Natural killer cell (primary cell): ENCODE measurements around the gene SEMA6A. TPM values are rescaled to one million over a fixed set of nuclear protein-coding genes. Genes with fewer than 3 reads are reported as not detected.

Source experiments
- ATAC-seq, 3 donors: fragments of 150-1000 bp in 2 of 3; fragments of 200-7000 bp in 1 of 3; cut with Tn5 transposase; 1 replicate in 1 of 3; 2 replicates in 2 of 3; pipeline ENCODE4 v1.10.0; 2021; ENCODE audit warnings: mild to moderate bottlenecking in 2 of 3, moderate library complexity in 2 of 3
- DNase-seq, 2 donors: peaks; one replicate each; pipeline versions ENCODE4 v3.0.0 to v3.0.0-alpha.2; 2013 to 2021; ENCODE audit warnings: mixed read lengths in 1 of 2
- H3K27ac ChIP-seq: one replicate; pipeline ENCODE4 v1.5.1; 2013; ENCODE audit warnings: mild to moderate bottlenecking, low read length
- H3K27me3 ChIP-seq: one replicate; pipeline ENCODE4 v1.6.1; 2013; ENCODE audit warnings: low read length; ENCODE audit not compliant: control insufficient read depth, insufficient read depth
- H3K36me3 ChIP-seq: one replicate; pipeline ENCODE4 v1.6.1; 2013; ENCODE audit warnings: low read length; ENCODE audit not compliant: control insufficient read depth, insufficient read depth
- H3K4me1 ChIP-seq: one replicate; pipeline ENCODE4 v1.6.1; 2013; ENCODE audit warnings: low read length; ENCODE audit not compliant: control insufficient read depth, insufficient read depth
- H3K4me3 ChIP-seq: one replicate; pipeline ENCODE4 v1.5.1; 2013; ENCODE audit warnings: low read length
- H3K9me3 ChIP-seq: one replicate; pipeline ENCODE4 v1.6.1; 2013; ENCODE audit warnings: low read length; ENCODE audit not compliant: control insufficient read depth, insufficient read depth
- H3K27ac Mint-ChIP-seq, 2 donors: one replicate each; pipeline ENCODE4 v1.8.0; 2022; ENCODE audit warnings: mild to moderate bottlenecking in 2 of 2, mixed read lengths in 2 of 2, moderate library complexity in 1 of 2
- H3K27me3 Mint-ChIP-seq, 2 donors: one replicate each; pipeline ENCODE4 v1.8.0; 2022; ENCODE audit warnings: low read depth in 2 of 2, mixed read lengths in 2 of 2
- H3K36me3 Mint-ChIP-seq: one replicate; pipeline ENCODE4 v1.8.0; 2022; ENCODE audit warnings: mixed read lengths
- H3K4me1 Mint-ChIP-seq, 2 donors: one replicate each; pipeline ENCODE4 v1.8.0; 2022; ENCODE audit warnings: mixed read lengths in 2 of 2
- H3K4me3 Mint-ChIP-seq: one replicate; pipeline ENCODE4 v1.8.0; 2022; ENCODE audit warnings: mild to moderate bottlenecking, moderate library complexity, mixed read lengths
- H3K9me3 Mint-ChIP-seq, 2 donors: one replicate each; pipeline ENCODE4 v1.8.0; 2022; ENCODE audit warnings: mixed read lengths in 2 of 2
- WGBS: methylation state at CpG from one replicate; pipeline ENCODE4 v1.1.7; 2013; ENCODE audit warnings: missing lambda C conversion rate; ENCODE audit not compliant: insufficient coverage; 5-methylcytosine and 5-hydroxymethylcytosine counted together
- intact Hi-C: fragments of 100-400 bp; cut with micrococcal nuclease; formaldehyde crosslinking; loops from one replicate; pipeline ENCODE4 v1.14.2; 2022
- total RNA-seq, 4 donors: library from RNA; stranded (reverse); fragments of 120-200 nt in 1 of 4; gene quantifications; one replicate each; pipeline versions ENCODE4 v1.2.3 to v1.2.4, GENCODE V29; 2013 to 2022
- TF ChIP-seq, protein P1 (sequence below): fragments of 200-600 bp; IDR thresholded peaks from one replicate; pipeline ENCODE4 v1.8.0; 2022; ENCODE audit warnings: antibody characterized with exemption

The SEMA6A gene
- total RNA-seq, 3 donors from 2014 or later (not counting 1 experiment from before 2014, with no cell fraction given) = not detected

DNA sequence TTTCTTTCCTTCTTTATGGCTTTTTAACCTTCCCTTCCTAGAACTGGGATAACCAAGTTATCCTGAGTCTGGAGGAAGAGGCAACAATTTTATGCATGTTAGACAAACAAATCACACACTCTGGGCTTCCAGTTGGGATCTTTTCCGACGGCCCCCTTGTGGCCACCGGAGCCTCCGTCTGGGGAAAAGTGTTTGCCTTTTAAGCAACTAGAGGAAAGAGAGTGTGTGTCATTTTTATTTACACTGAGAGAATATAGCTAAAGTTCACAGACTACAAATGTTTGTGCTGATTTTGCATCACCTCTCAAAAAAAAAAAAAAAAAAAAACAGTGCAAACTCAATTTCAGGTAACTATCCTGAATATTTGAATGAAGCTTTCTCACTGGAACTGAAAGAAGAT lies 126.2 kb downstream of the SEMA6A start:
- WGBS = 100% methylated on average over 2 of the region's 4 CpGs
- DNase-seq (no peak), ATAC-seq (no peak)
- Histone ChIP-seq H3K4me3 (no peak overlapping the region), H3K36me3 (peaks cover 2% of the 10 kb centered on the region), H3K27me3 (no peaks in the 10 kb centered on the region), H3K4me1 (no peaks in the 10 kb centered on the region), H3K27ac (no peak overlapping the region), H3K9me3 (no peaks in the 10 kb centered on the region)
- TF ChIP-seq, protein P1, sequence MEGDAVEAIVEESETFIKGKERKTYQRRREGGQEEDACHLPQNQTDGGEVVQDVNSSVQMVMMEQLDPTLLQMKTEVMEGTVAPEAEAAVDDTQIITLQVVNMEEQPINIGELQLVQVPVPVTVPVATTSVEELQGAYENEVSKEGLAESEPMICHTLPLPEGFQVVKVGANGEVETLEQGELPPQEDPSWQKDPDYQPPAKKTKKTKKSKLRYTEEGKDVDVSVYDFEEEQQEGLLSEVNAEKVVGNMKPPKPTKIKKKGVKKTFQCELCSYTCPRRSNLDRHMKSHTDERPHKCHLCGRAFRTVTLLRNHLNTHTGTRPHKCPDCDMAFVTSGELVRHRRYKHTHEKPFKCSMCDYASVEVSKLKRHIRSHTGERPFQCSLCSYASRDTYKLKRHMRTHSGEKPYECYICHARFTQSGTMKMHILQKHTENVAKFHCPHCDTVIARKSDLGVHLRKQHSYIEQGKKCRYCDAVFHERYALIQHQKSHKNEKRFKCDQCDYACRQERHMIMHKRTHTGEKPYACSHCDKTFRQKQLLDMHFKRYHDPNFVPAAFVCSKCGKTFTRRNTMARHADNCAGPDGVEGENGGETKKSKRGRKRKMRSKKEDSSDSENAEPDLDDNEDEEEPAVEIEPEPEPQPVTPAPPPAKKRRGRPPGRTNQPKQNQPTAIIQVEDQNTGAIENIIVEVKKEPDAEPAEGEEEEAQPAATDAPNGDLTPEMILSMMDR = no peak
- intact Hi-C loops = no loop called here
- Mint-ChIP-seq H3K27ac (no peak overlapping the region), H3K9me3 (no peaks in the 10 kb centered on the region), H3K27me3 (no peaks in the 10 kb centered on the region), H3K4me1 (peaks cover 0 to 5% of the 10 kb centered on the region in 2 donors), H3K4me3 (no peak overlapping the region), H3K36me3 (no peaks in the 10 kb centered on the region)

DNA sequence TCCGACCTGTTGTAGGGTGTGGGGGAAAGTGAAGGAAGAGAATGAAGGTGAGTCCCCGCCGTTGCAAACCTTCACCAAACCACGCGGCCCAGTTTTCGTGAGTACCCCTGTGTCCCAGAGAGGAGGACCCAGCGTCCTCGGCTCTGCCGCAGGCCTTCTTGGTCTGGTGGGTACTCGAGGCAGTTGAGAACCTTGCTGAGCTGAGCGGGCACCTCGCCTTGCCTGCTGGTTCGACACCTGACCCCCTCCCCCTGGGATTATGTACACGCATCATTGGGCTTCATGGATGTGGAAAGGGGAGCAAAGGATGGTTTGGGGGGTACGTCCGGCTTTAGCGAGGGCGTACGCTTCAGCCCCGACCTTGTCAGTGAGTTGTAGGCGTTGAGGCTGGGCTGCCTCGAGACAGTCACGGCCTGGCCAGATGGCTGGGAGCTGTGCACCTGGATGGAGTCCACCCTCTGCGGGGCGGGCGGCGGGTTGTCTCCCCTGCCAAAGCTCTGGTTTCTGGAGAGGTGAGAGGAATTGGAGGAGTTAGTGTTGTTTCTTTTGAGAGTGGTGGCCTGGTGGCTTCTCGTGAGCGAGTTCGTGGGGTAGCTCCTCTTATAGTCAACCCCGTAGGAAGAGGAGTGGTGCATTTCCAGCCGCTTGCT lies 128.1 kb downstream of the SEMA6A start:
- no peak overlapping the region for H3K27ac Mint-ChIP-seq
- Histone ChIP-seq H3K9me3 (no peaks in the 10 kb centered on the region), H3K36me3 (peaks cover 2% of the 10 kb centered on the region), H3K27me3 (no peaks in the 10 kb centered on the region), H3K4me3 (no peak overlapping the region), H3K27ac (no peak overlapping the region), H3K4me1 (no peaks in the 10 kb centered on the region)
- no peaks in the 10 kb centered on the region for H3K9me3 Mint-ChIP-seq
- no peaks in the 10 kb centered on the region for H3K4me1 Mint-ChIP-seq
- TF ChIP-seq, protein P1 = no peak
- no peak overlapping the region for H3K4me3 Mint-ChIP-seq
- 97% methylated on average over 32 of the region's 32 CpGs for WGBS
- ATAC-seq (no peak), DNase-seq (no peak)
- intact Hi-C loops = no loop called here
- no peaks in the 10 kb centered on the region for H3K27me3 Mint-ChIP-seq
- H3K36me3 Mint-ChIP-seq = no peaks in the 10 kb centered on the region

DNA sequence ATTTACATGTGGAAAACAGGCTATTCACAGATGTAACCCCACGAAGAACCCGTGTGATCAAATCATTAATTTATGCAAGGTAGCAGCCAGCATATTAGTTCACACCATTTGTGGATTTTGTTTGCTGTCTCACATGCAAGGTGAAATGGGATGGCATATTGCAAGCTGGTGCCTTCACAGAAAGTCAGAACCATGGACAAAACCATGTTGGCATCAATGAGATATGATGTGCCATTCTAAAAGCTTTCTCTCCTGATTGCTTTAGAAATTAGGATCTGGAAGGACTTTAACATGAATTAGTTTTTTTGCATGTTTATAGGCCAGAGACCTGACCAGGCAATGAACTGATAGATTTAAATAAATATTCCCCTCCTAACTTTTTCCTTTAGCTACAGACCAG lies 129.3 kb downstream of the SEMA6A start:
- H3K9me3 Mint-ChIP-seq = no peaks in the 10 kb centered on the region
- Histone ChIP-seq H3K36me3 (peaks cover 2% of the 10 kb centered on the region), H3K9me3 (no peaks in the 10 kb centered on the region), H3K4me3 (no peak overlapping the region), H3K4me1 (no peaks in the 10 kb centered on the region), H3K27me3 (no peaks in the 10 kb centered on the region), H3K27ac (no peak overlapping the region)
- whole genome bisulfite sequencing = 100% methylated on average over 2 of the region's 2 CpGs
- no peak for DNase-seq
- no peak for ATAC-seq
- H3K4me3 Mint-ChIP-seq = no peak overlapping the region
- TF ChIP-seq, protein P1 = no peak
- no peaks in the 10 kb centered on the region for H3K36me3 Mint-ChIP-seq
- H3K27me3 Mint-ChIP-seq = no peaks in the 10 kb centered on the region
- H3K4me1 Mint-ChIP-seq = no peaks in the 10 kb centered on the region
- intact Hi-C loops = no loop called here
- H3K27ac Mint-ChIP-seq = no peak overlapping the region
